Measurements from ENCODE around the gene AGBL5. TPM values are rescaled to one million over a fixed set of nuclear protein-coding genes. Genes with fewer than 3 reads are reported as not detected.

AGBL5 gene
- total RNA-seq, 1 donor from 2014 or later: 9.9 TPM

Other genes starting within 250 kb of the AGBL5 start
- not detected for gene DPYSL5, start 203.5 kb upstream of the AGBL5 start, total RNA-seq
- 58.9 TPM for gene MAPRE3, start 81.0 kb upstream of the AGBL5 start, total RNA-seq
- gene TMEM214, start 18.7 kb upstream of the AGBL5 start, total RNA-seq: 32.7 TPM
- gene OST4, start 20.0 kb downstream of the AGBL5 start, total RNA-seq: 411 TPM
- gene EMILIN1, start 26.9 kb downstream of the AGBL5 start, total RNA-seq: 25.8 TPM
- gene KHK, start 35.1 kb downstream of the AGBL5 start, total RNA-seq: 4.5 TPM
- 0.84 TPM for gene CGREF1, start 67.5 kb downstream of the AGBL5 start, total RNA-seq
- gene ABHD1, start 72.1 kb downstream of the AGBL5 start, total RNA-seq: 2.4 TPM
- gene PREB, start 83.0 kb downstream of the AGBL5 start, total RNA-seq: 54.5 TPM
- gene PRR30, start 87.7 kb downstream of the AGBL5 start, total RNA-seq: not detected
- 0.16 TPM for gene TCF23, start 97.3 kb downstream of the AGBL5 start, total RNA-seq
- gene ATRAID, start 160.4 kb downstream of the AGBL5 start, total RNA-seq: 115 TPM
- 12.3 TPM for gene SLC5A6, start 160.6 kb downstream of the AGBL5 start, total RNA-seq
- 9.4 TPM for gene CAD, start 165.7 kb downstream of the AGBL5 start, total RNA-seq
- 10.1 TPM for gene SLC30A3, start 211.4 kb downstream of the AGBL5 start, total RNA-seq
- 1.9 TPM for gene DNAJC5G, start 223.8 kb downstream of the AGBL5 start, total RNA-seq
- 282 TPM for gene TRIM54, start 230.8 kb downstream of the AGBL5 start, total RNA-seq